Amniotic epithelial cell (primary cell): ENCODE measurements around the gene TMEM52B.

ENCODE experiments used
- DNase-seq: peaks from one replicate; pipeline ENCODE4 v3.0.0-alpha.2; 2010; ENCODE audit warnings: low read depth

The TMEM52B gene

DNA sequence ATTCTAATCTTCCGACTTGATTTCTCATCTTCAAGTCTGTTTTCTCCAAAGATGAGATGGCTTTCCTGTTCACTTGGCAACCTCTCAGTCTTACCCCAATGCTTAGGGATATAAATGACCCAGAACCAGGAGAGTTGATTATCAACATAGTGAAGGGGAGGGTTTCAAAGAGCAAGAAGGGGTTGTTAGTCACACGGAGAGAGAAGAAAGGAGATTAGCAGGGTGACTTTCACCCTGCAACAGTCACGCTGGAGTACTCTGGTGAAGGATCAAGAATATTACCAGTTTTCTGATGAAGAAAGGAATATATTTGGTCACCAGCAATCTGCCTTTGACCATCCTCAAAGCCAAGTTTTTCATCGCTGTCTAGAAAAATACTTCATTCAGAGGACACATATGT is at the start of gene TMEM52B:
Gene TMEM52B (plus strand): TSS at position 212 of the 400 bp plus-strand sequence. CDS start 543 bp downstream, outside the sequence.
- DNase-seq, result peak; percentile 32

DNA sequence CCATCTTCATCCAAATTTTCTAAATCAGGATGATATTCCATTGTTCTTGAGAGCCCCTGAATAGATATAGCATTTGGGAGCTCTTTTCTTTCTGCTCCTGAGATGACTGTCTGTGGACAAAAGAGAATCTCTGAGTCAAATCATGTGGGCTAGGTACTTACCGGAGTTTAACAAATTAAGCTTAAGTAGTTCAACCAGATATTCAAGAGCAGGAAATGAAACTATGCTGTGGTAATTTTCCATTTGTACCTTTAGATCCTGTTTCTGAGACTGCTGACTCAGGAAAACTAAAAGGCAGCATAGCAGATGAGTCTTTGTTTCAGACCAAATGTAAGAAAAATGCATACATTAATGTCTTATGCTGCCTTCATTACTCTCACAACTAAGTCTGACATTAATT is 48.8 kb upstream of the TMEM52B start, which contains the start of gene CLEC7A:
Gene CLEC7A (minus strand): TSS at position 158 of the 400 bp plus-strand sequence. CDS start 117 bp downstream, at position 41.
- DNase-seq, result no peak

DNA sequence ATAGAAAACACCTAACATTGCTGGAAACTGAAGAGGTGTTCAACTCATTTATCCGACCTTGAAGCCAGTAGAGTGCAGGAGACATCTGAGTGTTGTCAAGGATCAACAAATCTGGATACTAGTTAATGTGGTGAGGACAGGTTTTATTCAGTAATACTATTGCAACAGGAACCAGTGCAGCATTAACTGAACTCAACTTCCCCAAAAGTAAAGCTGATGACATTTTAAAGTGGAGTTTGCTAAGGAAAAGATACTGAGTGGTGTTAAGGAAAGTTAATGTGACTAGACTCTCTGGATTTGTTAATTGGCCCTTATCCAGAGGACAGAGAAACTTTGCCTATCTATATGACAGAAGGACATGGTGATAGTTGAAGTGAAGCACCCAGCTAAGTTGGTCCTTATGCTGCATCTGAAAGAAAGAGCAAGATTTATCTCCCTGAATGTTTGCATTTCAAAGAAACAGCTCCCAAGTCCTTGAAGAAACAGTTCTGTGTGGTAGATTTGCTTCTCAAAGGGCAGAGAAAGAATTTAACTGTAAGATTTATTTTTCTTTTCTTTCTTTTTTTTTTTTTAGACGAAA is 47.6 kb upstream of the TMEM52B start:
- no peak for DNase-seq

DNA sequence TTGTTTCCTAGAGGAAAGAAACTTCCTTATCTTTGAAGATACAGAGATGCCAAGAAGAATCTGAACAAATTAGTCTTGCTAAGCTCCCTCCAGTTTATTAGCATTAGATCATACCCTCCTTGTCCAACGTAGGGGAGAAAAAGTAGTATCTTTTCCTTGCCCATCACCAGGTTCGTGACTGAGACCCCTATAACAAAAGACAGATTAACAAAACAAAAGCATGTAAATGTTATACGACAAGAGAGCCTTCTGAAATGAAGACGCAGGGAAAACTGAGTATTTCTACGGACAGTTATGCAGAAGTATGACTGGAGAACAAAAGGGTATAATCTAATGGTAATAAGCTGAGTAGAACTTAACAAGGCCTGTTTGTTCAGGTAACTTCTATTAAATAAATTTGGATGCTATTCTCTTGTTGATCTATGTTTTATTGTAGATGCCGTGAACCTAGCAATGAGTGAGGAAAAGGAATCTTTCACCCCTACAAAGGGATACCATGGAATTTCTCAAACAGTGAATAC is 45.9 kb upstream of the TMEM52B start:
- DNase-seq, result no peak

DNA sequence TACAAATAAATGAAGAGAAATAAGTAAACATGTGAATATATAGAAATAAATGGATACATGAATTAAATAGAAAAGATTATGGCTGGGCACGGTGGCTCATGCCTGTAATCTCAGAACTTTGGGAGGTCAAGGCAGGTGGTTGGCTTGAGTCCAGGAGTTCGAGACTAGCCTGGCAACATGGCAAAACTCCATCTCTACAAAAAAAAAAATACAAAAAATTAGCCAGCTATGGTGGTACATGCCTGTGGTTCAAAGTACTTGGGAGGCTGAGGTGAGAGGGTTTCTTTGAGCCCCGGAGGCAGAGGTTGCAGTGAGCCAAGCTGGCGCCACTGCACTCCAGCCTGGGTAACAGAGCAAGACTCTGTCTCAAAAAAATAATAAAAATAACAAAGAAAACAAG is 43.7 kb upstream of the TMEM52B start:
- DNase-seq, result no peak

DNA sequence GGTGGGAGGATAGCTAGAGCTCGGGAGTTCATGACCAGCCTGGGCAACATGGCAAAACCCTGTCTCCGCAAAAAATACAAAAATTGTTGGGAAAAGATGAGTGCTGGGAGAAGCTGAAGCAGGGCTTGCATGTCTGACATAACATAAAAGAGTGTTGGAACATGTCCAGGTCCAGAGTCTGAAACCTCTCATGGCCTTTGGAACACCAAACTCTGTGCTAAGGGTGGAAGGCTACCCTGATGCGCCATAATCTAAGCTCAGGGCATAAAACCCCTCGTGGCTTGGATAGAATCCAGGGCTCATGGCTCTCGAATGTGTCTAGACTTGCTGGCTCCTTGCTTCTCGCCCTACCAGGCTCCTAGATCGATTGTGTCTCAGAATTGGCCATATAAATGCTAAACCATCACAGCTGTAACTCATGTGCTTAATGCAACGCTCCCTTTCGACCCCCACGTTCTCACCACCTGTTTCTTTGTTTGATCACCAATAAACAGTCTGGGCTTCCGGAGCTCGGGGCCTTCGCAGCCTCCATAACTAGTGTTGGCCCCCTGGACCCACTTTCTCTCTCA is 42.1 kb upstream of the TMEM52B start:
- no peak for DNase-seq

DNA sequence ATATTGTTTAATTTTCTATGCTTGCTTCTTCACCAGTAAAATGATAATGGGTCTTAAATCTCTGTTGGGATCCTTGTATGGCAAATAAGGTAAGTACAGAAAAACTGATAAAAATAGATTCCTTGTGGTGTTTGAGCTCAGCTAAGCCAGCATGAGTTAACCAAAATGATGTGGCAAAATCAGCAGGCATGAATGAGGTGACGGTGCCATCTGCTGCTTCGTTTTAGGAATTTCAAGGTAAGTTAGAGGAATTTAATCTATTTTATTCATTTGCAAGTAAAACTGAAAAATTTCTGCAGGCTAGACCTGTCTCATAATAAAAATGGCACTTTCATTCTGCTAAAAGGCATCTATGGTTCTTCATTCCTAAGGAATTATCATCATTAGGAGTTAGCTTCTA is 38.8 kb upstream of the TMEM52B start:
- peak; percentile 67 for DNase-seq

DNA sequence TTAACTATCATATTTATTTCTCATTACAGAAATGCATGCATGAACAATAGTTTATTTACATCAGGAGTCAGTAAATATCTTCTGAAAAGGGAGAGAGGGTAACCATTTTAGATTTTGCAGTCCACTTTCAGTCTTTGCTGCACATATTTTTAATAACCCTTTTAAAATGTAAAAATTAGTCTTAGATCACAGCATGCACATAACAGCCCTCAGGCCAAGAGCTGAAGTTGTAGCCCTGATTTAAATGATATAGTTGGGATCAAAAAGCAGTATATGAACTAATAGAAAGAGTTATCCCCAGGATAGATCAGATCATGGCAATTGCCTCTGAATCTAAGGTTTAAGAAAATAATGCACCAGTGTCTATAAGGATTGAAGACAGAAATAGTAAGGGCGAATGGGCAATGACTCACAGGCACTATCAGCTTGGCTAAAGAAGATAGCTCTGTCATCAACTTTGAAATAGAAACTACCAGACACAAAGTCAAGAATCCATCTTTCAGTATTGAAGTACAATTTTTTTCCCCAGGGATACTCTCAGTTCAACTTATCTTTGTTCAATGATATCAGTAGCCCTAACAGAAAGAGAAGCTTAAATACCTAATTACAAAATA is 35.7 kb upstream of the TMEM52B start:
- peak; percentile 50 for DNase-seq

DNA sequence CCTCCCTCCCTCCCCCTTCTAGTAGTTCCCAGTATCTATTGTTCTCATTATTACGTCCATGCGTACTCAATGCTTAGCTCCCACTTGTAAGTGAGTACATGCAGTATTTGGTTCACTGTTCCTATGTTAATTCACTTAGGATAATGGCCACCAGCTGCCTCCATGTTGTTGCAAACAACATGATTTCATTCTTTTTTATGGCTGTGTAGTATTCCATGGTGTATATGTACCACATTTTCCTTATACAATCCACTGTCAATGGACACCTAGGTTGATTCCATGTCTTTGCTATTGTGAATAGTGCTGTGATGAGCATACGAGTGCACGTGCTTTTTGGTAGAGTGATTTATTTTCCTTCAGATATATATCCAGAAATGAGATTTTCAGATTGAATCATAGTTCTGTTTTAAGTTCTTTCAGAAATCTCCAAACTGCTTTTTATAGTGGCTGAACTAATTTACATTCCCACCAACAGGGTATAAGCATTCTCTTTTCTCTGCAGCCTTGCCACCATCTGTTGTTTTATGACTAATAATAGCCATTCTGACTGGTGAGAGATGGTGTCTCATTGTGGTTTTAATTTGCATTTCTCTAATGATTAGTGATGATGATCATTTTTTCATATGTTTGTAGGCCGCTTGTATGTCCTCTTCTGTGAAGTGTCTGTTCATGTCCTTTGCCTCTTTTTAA is 31.0 kb upstream of the TMEM52B start:
- no peak for DNase-seq

DNA sequence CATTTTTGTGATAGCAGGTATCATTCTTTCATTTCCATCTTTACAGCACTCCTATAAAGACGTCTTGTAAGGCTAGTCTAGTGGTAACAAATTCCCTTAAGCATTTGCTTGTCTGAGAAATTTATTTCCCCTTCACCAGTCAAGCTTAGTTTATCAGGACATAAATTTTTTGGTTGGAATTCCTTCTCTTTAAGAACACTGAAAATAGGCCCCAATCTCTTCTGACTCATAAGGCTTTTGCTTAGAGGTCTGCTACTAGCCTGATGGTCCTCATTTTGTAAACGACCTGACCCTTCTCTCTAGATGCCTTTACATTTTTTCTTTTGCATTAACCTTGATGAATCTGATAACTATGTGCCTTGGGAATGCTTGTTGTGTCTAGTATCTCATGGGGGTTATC is 27.2 kb upstream of the TMEM52B start:
- peak; percentile 54 for DNase-seq

DNA sequence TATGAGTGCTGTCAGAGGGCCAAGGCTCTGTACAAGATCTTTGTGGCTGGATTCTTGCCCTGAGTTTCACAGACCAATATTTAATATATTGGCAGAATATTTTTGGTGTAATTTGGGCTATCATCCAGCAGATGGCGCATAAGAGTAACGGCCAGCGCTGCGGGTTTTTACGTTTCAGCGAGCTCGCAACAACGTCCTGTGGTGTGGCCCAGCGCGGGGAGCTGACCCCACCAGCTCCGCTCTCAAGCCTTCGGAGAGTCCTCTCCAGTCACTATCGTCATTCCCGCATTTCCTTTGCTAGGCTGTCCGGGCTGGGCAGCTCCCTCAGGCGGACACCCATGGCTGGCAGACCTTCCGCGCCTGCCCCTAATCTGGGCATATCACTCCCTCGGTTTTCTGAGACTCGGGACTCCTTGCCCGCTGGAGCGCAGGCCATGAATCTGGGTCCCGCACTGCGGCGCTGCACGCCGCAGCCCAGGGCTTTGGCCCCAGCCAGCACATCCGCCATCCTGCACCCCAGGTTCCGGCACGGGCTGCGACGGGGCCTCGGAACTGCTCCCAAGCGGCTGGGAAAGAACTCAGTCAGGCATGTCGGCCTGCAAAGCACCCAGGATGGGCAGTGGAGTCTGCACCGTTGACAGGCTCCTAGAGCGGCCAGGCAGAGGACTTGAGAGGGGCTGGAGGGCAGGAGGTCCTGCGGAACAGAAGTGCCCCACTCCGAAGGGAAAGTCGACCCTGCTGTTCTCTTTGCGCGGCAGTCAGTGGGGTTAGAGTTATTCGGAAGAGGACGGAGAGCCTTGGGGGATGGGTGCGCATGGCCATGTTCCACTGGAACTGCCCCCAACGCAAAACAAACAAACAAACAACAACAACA is 25.3 kb upstream of the TMEM52B start:
- peak; percentile 56 for DNase-seq

DNA sequence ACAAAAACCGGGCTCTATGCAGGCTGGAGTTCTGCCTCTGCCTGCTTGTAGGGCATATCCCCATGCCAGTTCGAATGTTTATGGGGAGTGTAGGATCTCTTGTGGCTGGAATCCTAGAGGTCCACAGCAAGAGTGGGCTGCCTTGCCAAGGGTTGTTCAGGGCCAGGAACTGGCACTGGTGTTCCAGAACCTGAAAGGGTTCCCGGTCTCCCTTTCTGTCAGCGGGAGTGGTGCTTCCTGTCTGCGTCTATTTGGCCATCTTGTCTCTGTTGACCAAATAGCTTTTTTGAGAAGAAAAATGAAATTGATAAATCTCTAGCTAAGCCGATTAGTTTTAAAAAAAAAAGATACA is 24.7 kb upstream of the TMEM52B start:
- no peak for DNase-seq

DNA sequence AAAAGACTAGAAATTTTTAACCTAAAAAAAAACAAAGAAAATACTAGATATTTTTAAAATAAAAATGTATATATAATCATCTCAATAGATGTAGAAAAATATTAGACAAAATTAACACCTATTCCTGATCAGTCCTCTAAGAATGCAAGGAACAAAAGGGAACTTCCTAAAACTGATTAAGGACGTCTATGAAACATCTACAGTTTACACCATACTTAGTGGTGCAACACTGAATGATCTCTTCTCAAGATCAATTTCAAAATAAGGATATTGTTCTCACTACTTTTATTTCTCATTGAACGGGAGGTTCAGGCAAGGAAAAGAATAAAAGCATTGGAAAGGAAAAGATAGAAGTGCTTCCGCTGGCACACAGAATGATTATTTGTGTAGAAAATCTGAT is 22.9 kb upstream of the TMEM52B start:
- DNase-seq, result no peak

DNA sequence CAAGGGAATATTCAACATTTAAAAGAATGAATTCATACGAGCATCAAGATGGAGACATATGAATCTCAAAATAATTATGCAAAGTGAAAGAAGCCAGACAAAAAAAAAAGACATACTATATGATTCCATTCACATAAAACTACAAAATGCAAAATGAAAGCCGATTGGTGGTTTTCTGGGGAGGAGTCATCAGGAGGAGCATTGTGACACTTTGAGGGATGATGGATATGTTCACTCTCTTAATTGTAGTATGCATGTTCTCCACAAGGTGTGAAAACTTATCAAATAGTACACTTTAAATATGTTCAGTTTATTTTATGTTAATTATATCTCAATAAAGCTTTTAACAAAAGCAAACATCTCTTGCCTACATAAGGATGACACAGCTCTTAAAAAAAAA is 20.4 kb upstream of the TMEM52B start:
- DNase-seq, result no peak

DNA sequence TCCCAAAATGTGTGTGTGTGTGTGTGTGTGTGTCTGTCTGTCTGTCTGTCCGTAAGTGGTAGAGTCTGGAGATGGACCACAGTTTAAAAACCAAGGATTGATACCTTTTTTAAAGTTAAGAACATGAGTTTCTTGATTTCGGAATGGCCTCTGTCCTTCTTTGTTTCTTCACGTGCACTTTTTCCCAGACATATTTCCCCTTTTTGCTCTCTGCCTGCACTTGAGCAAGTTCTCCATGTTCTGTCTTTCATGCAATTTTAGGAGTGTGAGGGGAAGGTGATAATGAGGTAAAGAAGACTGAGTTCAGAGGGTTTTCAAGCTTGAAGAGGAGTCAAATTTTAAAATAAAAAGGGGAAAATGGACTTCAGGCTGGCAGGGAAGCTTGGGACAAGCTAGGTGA is 19.6 kb upstream of the TMEM52B start:
- DNase-seq, result no peak

DNA sequence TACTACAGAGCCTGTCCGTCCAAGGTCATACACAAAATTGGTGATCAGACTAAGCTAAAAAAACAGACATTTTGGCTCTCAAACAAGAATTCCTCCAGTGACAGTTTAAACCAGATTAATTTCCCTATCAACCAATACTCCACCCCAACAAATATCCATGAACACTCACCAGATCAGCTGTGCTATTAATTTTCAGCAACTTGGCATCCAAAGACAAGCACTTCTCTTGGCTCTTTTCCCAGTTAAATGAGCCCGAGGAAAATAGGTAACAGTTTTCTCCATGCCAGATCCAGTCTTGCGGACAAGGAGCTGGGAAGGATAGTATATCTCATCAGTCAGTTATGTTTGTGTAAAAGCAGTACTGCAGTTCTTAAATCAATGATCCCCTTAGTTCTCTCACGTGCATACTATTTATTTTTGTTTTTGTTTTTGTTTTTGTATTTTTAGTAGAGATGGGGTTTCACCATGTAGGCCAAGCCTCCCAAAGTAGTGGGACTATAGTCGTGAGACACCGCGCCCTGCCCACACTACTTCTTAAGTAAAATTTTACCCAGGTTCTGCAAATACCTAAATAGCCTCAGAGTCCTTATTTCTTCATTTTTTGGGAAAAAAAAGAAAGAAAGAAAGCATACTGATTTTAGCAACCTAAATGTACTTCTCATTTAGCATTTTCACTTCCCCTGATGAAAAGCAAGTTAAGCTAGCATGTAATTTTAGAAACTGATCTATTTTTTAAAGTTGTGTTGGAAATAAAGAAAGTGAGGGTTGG is 18.0 kb upstream of the TMEM52B start:
- DNase-seq, result peak; percentile 36

DNA sequence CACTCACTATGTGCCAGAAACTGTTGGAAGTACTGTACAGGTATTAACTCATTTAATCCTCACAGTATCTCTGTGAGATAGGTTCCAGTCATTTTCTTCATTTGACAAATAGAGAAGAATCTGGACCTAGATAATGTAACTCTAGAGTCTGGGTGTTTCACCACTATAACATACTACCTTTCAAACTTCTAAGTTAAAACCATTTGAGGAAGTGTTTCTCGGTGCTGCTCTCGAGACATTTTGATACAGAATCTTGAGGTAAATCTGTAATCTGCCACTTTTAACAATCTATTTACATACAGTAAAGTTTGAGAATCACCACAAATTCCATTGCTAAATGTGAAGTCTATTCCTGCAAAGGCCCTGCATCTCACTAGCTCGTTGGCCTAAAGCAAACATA is 15.7 kb upstream of the TMEM52B start:
- no peak for DNase-seq

DNA sequence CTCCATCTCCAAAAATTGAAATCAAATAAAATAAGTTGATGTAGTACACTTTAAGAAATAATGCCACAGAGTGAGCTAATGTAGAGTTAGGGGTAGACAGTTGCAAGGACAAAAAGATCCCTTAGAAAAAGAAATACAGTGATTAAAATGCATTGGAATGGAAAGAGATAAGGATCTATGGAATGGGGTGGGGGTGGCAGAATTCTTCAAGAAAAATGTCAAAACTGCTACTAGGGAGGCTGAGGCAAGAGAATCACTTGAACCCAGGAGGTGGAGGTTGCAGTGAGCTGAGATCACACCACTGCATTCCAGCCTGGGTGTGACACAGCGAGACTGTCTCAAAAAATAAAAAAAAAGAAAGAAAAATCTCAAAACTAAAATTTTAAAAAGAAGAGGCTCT is 13.4 kb upstream of the TMEM52B start:
- peak; percentile 37 for DNase-seq

DNA sequence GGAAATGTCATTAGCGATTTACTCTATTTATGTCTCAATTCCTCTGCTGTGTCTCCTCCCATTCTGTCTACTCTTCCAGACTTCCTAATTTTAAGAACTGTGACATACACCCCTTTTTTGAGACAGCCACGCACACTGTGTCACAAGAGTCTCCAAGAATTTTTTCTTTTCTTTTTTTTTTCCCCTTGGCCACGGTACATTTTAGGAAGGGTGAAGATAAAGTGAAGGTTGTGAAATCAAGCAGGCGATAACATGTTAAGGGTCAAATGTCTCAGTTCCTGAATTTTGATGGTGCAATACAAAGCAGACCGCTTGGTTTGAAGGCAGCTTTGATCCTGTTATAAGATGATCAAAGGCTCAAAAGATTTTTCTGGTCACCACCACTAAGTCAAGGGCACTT is 11.2 kb upstream of the TMEM52B start:
- peak; percentile 70 for DNase-seq

DNA sequence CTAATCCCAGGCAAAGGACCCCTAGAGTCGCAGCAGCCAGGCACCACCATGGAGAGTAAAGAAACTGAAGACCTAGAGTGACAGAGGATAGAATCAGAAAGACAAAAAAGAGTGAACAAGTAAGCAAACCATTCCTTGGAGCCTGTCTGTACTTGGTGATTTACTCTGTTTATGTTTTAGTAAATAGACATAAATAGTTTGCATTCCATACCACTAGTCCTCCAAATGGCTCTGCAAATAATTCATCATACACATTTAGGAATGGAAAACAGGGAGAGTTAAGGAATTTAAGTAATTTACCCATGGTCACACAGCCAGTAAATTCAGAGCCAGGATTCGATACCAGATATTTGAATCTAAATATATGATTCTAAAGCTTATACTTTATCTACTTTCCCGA is 9.7 kb upstream of the TMEM52B start:
- DNase-seq, result peak; percentile 68

DNA sequence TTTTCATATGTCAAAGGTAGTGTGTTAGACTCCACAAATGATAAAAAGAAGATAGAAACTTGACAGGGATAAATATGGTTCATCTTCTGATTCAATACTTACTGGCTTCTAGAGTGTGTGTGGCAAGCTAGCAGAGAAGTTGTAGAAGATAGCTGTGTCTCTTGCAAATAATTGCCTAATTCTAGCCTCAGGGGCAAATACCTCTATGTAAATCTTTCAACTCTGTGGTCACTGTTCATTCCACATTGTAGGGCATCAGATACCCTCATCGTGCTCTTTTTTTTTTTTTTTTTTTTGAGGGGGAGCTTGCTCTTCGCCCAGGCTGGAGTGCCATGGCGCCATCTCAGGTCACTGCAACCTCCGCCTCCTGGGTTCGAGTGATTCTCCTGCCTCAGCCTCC is 8.6 kb upstream of the TMEM52B start:
- DNase-seq, result peak; percentile 70
